EH (cell line): ENCODE results near the gene HECW1.
"Not testable (repeated sequence)": the region's sequence is repeated elsewhere in the genome, so short reads cannot be mapped to it uniquely, and the experiment has no call there.

Experiments
- DNase-seq: peaks from one replicate; pipeline ENCODE4 v3.0.0-alpha.2; 2015; ENCODE audit warnings: low read depth

Gene HECW1

GRCh38 chr7:43467846-43468245 lies 355.4 kb downstream of the HECW1 start:
- DNase-seq, result no peak

- peak; percentile 18 for DNase-seq
These were observed 356.6 kb downstream of the HECW1 start for GRCh38 chr7:43469051-43469450.

GRCh38 chr7:43470110-43470509 lies 357.7 kb downstream of the HECW1 start:
- no peak for DNase-seq

GRCh38 chr7:43475983-43476382 lies 363.5 kb downstream of the HECW1 start:
- no peak for DNase-seq

- no peak for DNase-seq
These were observed 364.4 kb downstream of the HECW1 start for GRCh38 chr7:43476896-43477295.

- DNase-seq, result no peak
These were observed 366.6 kb downstream of the HECW1 start for GRCh38 chr7:43479042-43479441.

GRCh38 chr7:43479543-43479942 lies 367.1 kb downstream of the HECW1 start:
- no peak for DNase-seq

GRCh38 chr7:43480581-43480980 lies 368.1 kb downstream of the HECW1 start:
- no peak for DNase-seq

GRCh38 chr7:43481902-43482678 lies 369.6 kb downstream of the HECW1 start:
- DNase-seq, result peak; percentile 64

- DNase-seq, result no peak
These were observed 370.3 kb downstream of the HECW1 start for GRCh38 chr7:43482679-43483252.

GRCh38 chr7:43484678-43485395 lies 372.4 kb downstream of the HECW1 start:
- no peak for DNase-seq

- DNase-seq, result no peak
These were observed 373.1 kb downstream of the HECW1 start for GRCh38 chr7:43485580-43485979.

GRCh38 chr7:43486008-43486407 lies 373.6 kb downstream of the HECW1 start:
- DNase-seq, result not testable (repeated sequence)

GRCh38 chr7:43486634-43487033 lies 374.2 kb downstream of the HECW1 start:
- DNase-seq, result no peak

- no peak for DNase-seq
These were observed 375.3 kb downstream of the HECW1 start for GRCh38 chr7:43487731-43488073.

GRCh38 chr7:43489257-43489656 lies 376.8 kb downstream of the HECW1 start:
- DNase-seq, result no peak

- DNase-seq, result no peak
These were observed 377.6 kb downstream of the HECW1 start for GRCh38 chr7:43490016-43490415.

- no peak for DNase-seq
These were observed 378.7 kb downstream of the HECW1 start for GRCh38 chr7:43491123-43491522.

GRCh38 chr7:43491984-43492383 lies 379.5 kb downstream of the HECW1 start:
- DNase-seq, result peak; percentile 72

- no peak for DNase-seq
These were observed 380.4 kb downstream of the HECW1 start for GRCh38 chr7:43492896-43493295.

GRCh38 chr7:43495572-43495971 lies 383.1 kb downstream of the HECW1 start:
- DNase-seq, result no peak

GRCh38 chr7:43496596-43496995 lies 384.1 kb downstream of the HECW1 start:
- DNase-seq, result no peak

- peak; percentile 80 for DNase-seq
These were observed 389.4 kb downstream of the HECW1 start for GRCh38 chr7:43501870-43502269.
